Activated CD4-positive, alpha-beta T cell treated with anti-CD3 and anti-CD28 coated beads, Interleukin-2, Interleukin-4, amounts not matched to agents 100 ng/mL and 50 ng/mL, durations not matched to agents 16 hours and 8 hours (primary cell): ENCODE measurements around the gene STIMATE.

Experiments used
- DNase-seq: peaks from one replicate; pipeline ENCODE4 v3.0.0-alpha.2; 2020; ENCODE audit warnings: low spot score

STIMATE gene

GRCh38 chr3:52893723-52894122 lies 3.6 kb downstream of the STIMATE start:
- no peak for DNase-seq

GRCh38 chr3:52892625-52893311 lies 4.6 kb downstream of the STIMATE start:
- peak; percentile 83 for DNase-seq

GRCh38 chr3:52892290-52892624 lies 5.1 kb downstream of the STIMATE start:
- no peak for DNase-seq

GRCh38 chr3:52891615-52892081 lies 5.7 kb downstream of the STIMATE start:
- DNase-seq: peak; percentile 23

- peak; percentile 69 for DNase-seq
These were observed 6.2 kb downstream of the STIMATE start for GRCh38 chr3:52891164-52891563.

GRCh38 chr3:52890735-52891134 lies 6.6 kb downstream of the STIMATE start:
- peak; percentile 62 for DNase-seq

GRCh38 chr3:52889901-52890300 lies 7.4 kb downstream of the STIMATE start:
- no peak for DNase-seq

- no peak for DNase-seq
These were observed 10.2 kb downstream of the STIMATE start for GRCh38 chr3:52887166-52887565.

GRCh38 chr3:52886049-52886730 lies 11.2 kb downstream of the STIMATE start:
- no peak for DNase-seq

GRCh38 chr3:52882377-52882776 lies 15.0 kb downstream of the STIMATE start:
- no peak for DNase-seq

- DNase-seq: no peak
These were observed 15.5 kb downstream of the STIMATE start for GRCh38 chr3:52881871-52882270.

GRCh38 chr3:52880474-52880873 lies 16.9 kb downstream of the STIMATE start:
- peak; percentile 45 for DNase-seq

- DNase-seq: no peak
These were observed 17.3 kb downstream of the STIMATE start for GRCh38 chr3:52880047-52880446.

GRCh38 chr3:52879581-52879980 lies 17.8 kb downstream of the STIMATE start:
- no peak for DNase-seq

GRCh38 chr3:52879090-52879489 lies 18.3 kb downstream of the STIMATE start:
- no peak for DNase-seq

- DNase-seq: no peak
These were observed 20.3 kb downstream of the STIMATE start for GRCh38 chr3:52877085-52877484.

- DNase-seq: no peak
These were observed 22.3 kb downstream of the STIMATE start for GRCh38 chr3:52874864-52875587.

- DNase-seq: no peak
These were observed 23.1 kb downstream of the STIMATE start for GRCh38 chr3:52874160-52874701.

- DNase-seq: no peak
These were observed 23.8 kb downstream of the STIMATE start for GRCh38 chr3:52873433-52874159.

GRCh38 chr3:52872245-52872644 lies 25.1 kb downstream of the STIMATE start:
- no peak for DNase-seq

GRCh38 chr3:52871761-52872160 lies 25.6 kb downstream of the STIMATE start:
- no peak for DNase-seq

GRCh38 chr3:52870471-52870870 lies 26.9 kb downstream of the STIMATE start:
- no peak for DNase-seq
